GM12878 (cell line): ENCODE measurements around the gene DLG2. TPM values are rescaled to one million over a fixed set of nuclear protein-coding genes. Genes with fewer than 3 reads are reported as not detected.

Experiments
- ATAC-seq: fragments of 200-7000 bp; cut with Tn5 transposase; 3 replicates; pipeline ENCODE4 v1.9.1; 2020; ENCODE audit warnings: mild to moderate bottlenecking, moderate library complexity
- BruUV-seq: library from RNA; stranded (reverse); fragments of 400-500 nt; replicated peaks from 2 replicates; lab custom pipeline; 2021; lab: Mats Ljungman, UMichigan
- CTCF ChIA-PET: fragments of 300-600 bp; sonication (Branson Sonifier 250); formaldehyde crosslinking; extraction: SDS; loops from one replicate; lab custom pipeline; 2021; ENCODE audit warnings: inconsistent platforms; lab: Yijun Ruan, JAX
- POLR2A ChIA-PET: fragments of 350-600 bp; formaldehyde crosslinking; extraction: SDS; loops from one replicate; lab custom pipeline; 2021; ENCODE audit warnings: inconsistent platforms; lab: Charles Lee
- RAD21 ChIA-PET: fragments of 300-600 bp; sonication (Branson Sonifier 250); formaldehyde crosslinking; loops from one replicate; lab custom pipeline; 2023; ENCODE audit warnings: antibody characterized with exemption; ENCODE audit not compliant: unreplicated experiment; lab: Charles Lee
- SMC1A ChIA-PET: fragments of 300-600 bp; sonication (Branson Sonifier 250); formaldehyde crosslinking; loops from one replicate; lab custom pipeline; 2023; ENCODE audit not compliant: unreplicated experiment, uncharacterized antibody; lab: Charles Lee
- DNase-seq: peaks from one replicate; pipeline ENCODE4 v3.0.0-alpha.2; 2011; ENCODE audit warnings: low read depth, low spot score
- FAIRE-seq: peaks from 3 replicates; lab custom pipeline; 2011; peaks lifted over from hg19 to GRCh38; lab: Jason Lieb, UNC
- H2AFZ ChIP-seq: 2 replicates; pipeline ENCODE4 v1.6.0; 2011; ENCODE audit warnings: low read depth, low read length, control low read depth; ENCODE audit not compliant: control insufficient read depth
- H3K27ac ChIP-seq: 2 replicates; pipeline ENCODE4 v1.5.1; 2011; ENCODE audit warnings: control low read depth; ENCODE audit not compliant: control insufficient read depth, insufficient read depth
- H3K27me3 ChIP-seq, 2 experiments: replicated peaks in 1 of 2; 2 replicates each; pipeline versions ENCODE4 v1.6.0 to v1.6.1; 2011; ENCODE audit warnings: low read length in 1 of 2; ENCODE audit not compliant: control insufficient read depth in 2 of 2, insufficient read depth in 2 of 2
- H3K36me3 ChIP-seq, 2 experiments: 2 replicates each; pipeline ENCODE4 v1.5.1; 2011; ENCODE audit warnings: low read length in 1 of 2; ENCODE audit not compliant: control insufficient read depth in 2 of 2, insufficient read depth in 2 of 2
- H3K4me1 ChIP-seq: 2 replicates; pipeline ENCODE4 v1.6.1; 2011; ENCODE audit warnings: mild to moderate bottlenecking, low read length, moderate library complexity, mixed read lengths; ENCODE audit not compliant: control insufficient read depth, insufficient read depth
- H3K4me2 ChIP-seq: 2 replicates; pipeline ENCODE4 v1.6.0; 2011; ENCODE audit warnings: control low read depth; ENCODE audit not compliant: control insufficient read depth, insufficient read depth
- H3K4me3 ChIP-seq: fragments of 200-600 bp; sonication (generic); 2 replicates; pipeline ENCODE4 v1.5.1; 2016
- H3K79me2 ChIP-seq: 2 replicates; pipeline ENCODE4 v1.6.0; 2011; ENCODE audit warnings: low read length; ENCODE audit not compliant: control insufficient read depth, insufficient read depth
- H3K9ac ChIP-seq: 2 replicates; pipeline ENCODE4 v1.8.0; 2011; ENCODE audit warnings: low read length, control low read depth, mixed read lengths; ENCODE audit not compliant: control insufficient read depth, insufficient read depth
- H3K9me3 ChIP-seq: replicated peaks from 3 replicates; pipeline ENCODE4 v1.5.1; 2011; ENCODE audit warnings: mild to moderate bottlenecking, low read length; ENCODE audit not compliant: control insufficient read depth, insufficient read depth
- H4K20me1 ChIP-seq: 2 replicates; pipeline ENCODE4 v1.6.0; 2011; ENCODE audit not compliant: control insufficient read depth, insufficient read depth
- BCL11A ChIP-seq: IDR thresholded peaks from 2 replicates; pipeline ENCODE4 v1.6.1; 2011; ENCODE audit warnings: low read depth, low read length
- CBFB ChIP-seq: IDR thresholded peaks from 2 replicates; pipeline ENCODE4 v1.6.1; 2016; ENCODE audit warnings: antibody characterized with exemption, low read depth
- CBX3 ChIP-seq: fragments of 200-600 bp; sonication (generic); IDR thresholded peaks from 2 replicates; pipeline ENCODE4 v1.6.1; 2016; ENCODE audit warnings: low read depth, borderline replicate concordance
- E2F8 ChIP-seq: fragments of 450-650 bp; IDR thresholded peaks from 2 replicates; pipeline ENCODE4 v1.6.1; 2018; ENCODE audit warnings: mild to moderate bottlenecking, low read depth, moderate library complexity; ENCODE audit not compliant: partially characterized antibody
- E4F1 ChIP-seq: fragments of 450-650 bp; IDR thresholded peaks from 2 replicates; pipeline ENCODE4 v1.6.1; 2018; ENCODE audit warnings: borderline replicate concordance, mild to moderate bottlenecking; ENCODE audit not compliant: partially characterized antibody
- EGR1 ChIP-seq, 2 experiments: IDR thresholded peaks; 1 replicate in 1 of 2; 2 replicates in 1 of 2; pipeline ENCODE4 v1.6.1; 2011 to 2012; ENCODE audit warnings: low read depth in 2 of 2, low read length in 2 of 2, borderline replicate concordance in 1 of 2, mild to moderate bottlenecking in 1 of 2, moderate library complexity in 1 of 2
- EZH2 ChIP-seq: IDR thresholded peaks from 2 replicates; pipeline ENCODE4 v1.6.1; 2012; ENCODE audit warnings: low read depth, mild to moderate bottlenecking, control low read depth, inconsistent platforms, low read length, borderline replicate concordance; ENCODE audit not compliant: control insufficient read depth
- MTA2 ChIP-seq: fragments of 450-650 bp; IDR thresholded peaks from 2 replicates; pipeline ENCODE4 v1.6.1; 2016; ENCODE audit warnings: low read depth, mild to moderate bottlenecking, moderate library complexity
- PAX8 ChIP-seq: fragments of 450-650 bp; IDR thresholded peaks from 2 replicates; pipeline ENCODE4 v1.6.1; 2017; ENCODE audit warnings: mild to moderate bottlenecking, moderate library complexity
- POLR2A ChIP-seq: IDR thresholded peaks from 2 replicates; pipeline ENCODE4 v1.6.1; 2011; ENCODE audit warnings: low read depth, mild to moderate bottlenecking, low read length
- RAD51 ChIP-seq: fragments of 450-650 bp; IDR thresholded peaks from 2 replicates; pipeline ENCODE4 v1.6.1; 2016; ENCODE audit warnings: moderate library complexity, mild to moderate bottlenecking, inconsistent platforms
- RB1 ChIP-seq: fragments of 450-650 bp; formaldehyde crosslinking; IDR thresholded peaks from 2 replicates; pipeline ENCODE4 v1.6.1; 2017; ENCODE audit warnings: mild to moderate bottlenecking, borderline replicate concordance
- SPI1 ChIP-seq: IDR thresholded peaks from 2 replicates; pipeline ENCODE4 v1.6.1; 2011; ENCODE audit warnings: low read depth, mild to moderate bottlenecking, low read length, moderate library complexity, borderline replicate concordance; ENCODE audit not compliant: insufficient read depth
- SREBF1 ChIP-seq: IDR thresholded peaks from 2 replicates; pipeline ENCODE4 v1.6.1; 2012; ENCODE audit warnings: mild to moderate bottlenecking, low read length
- YY1 ChIP-seq: IDR thresholded peaks from 2 replicates; pipeline ENCODE4 v1.6.1; 2011; ENCODE audit warnings: low read depth, mild to moderate bottlenecking, low read length
- ZNF622 ChIP-seq: fragments of 450-650 bp; IDR thresholded peaks from 2 replicates; pipeline ENCODE4 v1.6.1; 2017; ENCODE audit warnings: mild to moderate bottlenecking, inconsistent platforms
- WGBS: methylation state at CpG from one replicate; pipeline ENCODE4 v1.1.6; 2016; ENCODE audit warnings: low lambda C conversion rate; ENCODE audit not compliant: insufficient replicate concordance, insufficient coverage; ENCODE audit errors: missing lambda C conversion rate; 5-methylcytosine and 5-hydroxymethylcytosine counted together
- in situ Hi-C: fragments of 300-500 bp; cut with MboI; formaldehyde crosslinking; loops from 9 replicates; pipeline ENCODE4 v1.14.3; 2018; ENCODE audit warnings: mixed read lengths
- intact Hi-C: fragments of 100-400 bp; cut with micrococcal nuclease; formaldehyde crosslinking; loops from one replicate; pipeline ENCODE4 v1.14.2; 2022; ENCODE audit not compliant: unreplicated experiment
- polyA plus RNA-seq, 11 experiments: library from polyadenylated mRNA; depleted of rRNA in 4 of 11; unstranded in 6 of 11; stranded (reverse) in 5 of 11; fragments of >200 nt; fragmentation: Nextera tagmentation in 4 of 11; fragmentation: Illumina TruSeq in 1 of 11; extraction: Ambion mirVana in 4 of 11; extraction: Trizol in 1 of 11; gene quantifications; 1 replicate in 1 of 11; 2 replicates in 10 of 11; pipeline versions ENCODE4 v1.2.1 to v1.2.3, GENCODE V29; 2011 to 2016; ENCODE audit warnings: inconsistent platforms in 2 of 11, missing spikeins in 2 of 11, low read depth in 1 of 11
- total RNA-seq, 4 experiments: library from RNA; depleted of rRNA in 3 of 4; stranded (reverse); fragments of >200 nt in 3 of 4; fragmentation: Illumina TruSeq in 1 of 4; extraction: Trizol in 1 of 4; gene quantifications; 2 replicates each; pipeline versions ENCODE4 v1.2.1 to v1.2.3, GENCODE V29; 2013 to 2021
- TF ChIP-seq, protein P1 (sequence below): IDR thresholded peaks from 2 replicates; pipeline ENCODE4 v1.6.1; 2012; ENCODE audit warnings: mild to moderate bottlenecking, low read depth, low read length

DLG2 gene
- total and polyA plus RNA-seq, 10 of the 15 experiments (the other 5 are each of a cell fraction or from before 2014, with no cell fraction given) = 0.09 to 0.98 (median 0.35) TPM

DNA sequence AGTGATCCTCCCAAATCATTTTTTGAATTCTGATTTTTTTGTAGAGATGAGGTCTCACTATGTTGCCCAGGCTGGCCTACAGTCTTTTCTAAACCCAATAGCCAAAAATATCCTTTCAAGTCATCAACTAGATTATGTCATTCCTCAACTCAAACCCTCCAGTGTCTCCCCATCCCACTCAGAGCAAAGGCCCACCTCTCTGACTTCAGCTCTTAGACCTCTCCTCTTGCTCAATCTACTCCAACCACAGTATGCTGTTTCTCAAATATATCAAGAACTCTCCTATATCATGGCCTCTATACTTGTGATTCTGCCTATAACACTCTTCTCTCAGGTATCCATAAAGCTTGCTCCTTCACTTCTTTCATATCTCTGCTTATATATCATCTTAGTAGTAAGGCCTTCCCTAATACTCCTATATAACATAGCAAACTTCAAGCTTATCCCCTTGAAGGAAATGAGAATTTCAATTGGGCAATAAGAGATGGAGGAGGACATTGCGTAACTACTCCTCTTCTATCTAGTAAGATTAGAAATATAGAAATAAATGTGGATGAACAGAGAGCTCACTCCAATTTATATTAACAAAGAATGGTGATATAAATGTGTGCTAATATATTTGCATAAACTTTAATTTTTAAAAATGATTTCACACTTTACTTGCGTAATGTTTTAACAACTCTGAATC, 24.5 kb downstream of the DLG2 start:
- ChIA-PET POLR2A (no interaction called here), SMC1A (interaction anchor here (0.6 kb wide), 1 partner anchor 1639 kb away, joined by 4 read pairs; no protein-coding TSS in a partner anchor), CTCF (no interaction called here), RAD21 (no interaction called here)
- Histone ChIP-seq H3K27ac (no peak overlapping the region), H3K4me3 (no peak overlapping the region), H2AFZ (no peak overlapping the region), H3K79me2 (no peaks in the 10 kb centered on the region), H3K4me2 (no peak overlapping the region), H3K9me3 (no peaks in the 10 kb centered on the region), H4K20me1 (no peaks in the 10 kb centered on the region), H3K36me3 (no peaks in the 10 kb centered on the region), H3K27me3 (no peaks in the 10 kb centered on the region), H3K9ac (no peak overlapping the region), H3K4me1 (no peaks in the 10 kb centered on the region)
- DNase-seq (no peak), ATAC-seq (no peak), FAIRE-seq (no peak)
- in situ Hi-C loops (no loop called here), intact Hi-C loops (no loop called here)
- WGBS = 94% methylated on average over 2 of the region's 2 CpGs
- BruUV-seq = no TSS peak
- no peak for TF ChIP-seq PAX8
- TF ChIP-seq E2F8 = no peak
- no peak for TF ChIP-seq POLR2A
- no peak for TF ChIP-seq MTA2
- no peak for TF ChIP-seq RB1
- no peak for TF ChIP-seq RAD51
- no peak for TF ChIP-seq E4F1
- no peak for TF ChIP-seq BCL11A
- TF ChIP-seq CBFB = no peak
- TF ChIP-seq CBX3 = no peak
- no peak for TF ChIP-seq EGR1 (IDR thresholded peaks at IDR 0.05; ENCODE audit: borderline replicate concordance in 1 of 2, low read depth in 2 of 2, low read length in 2 of 2)
- no peak for TF ChIP-seq EZH2
- TF ChIP-seq YY1 = no peak
- TF ChIP-seq ZNF622 = no peak
- TF ChIP-seq SPI1 = no peak
- TF ChIP-seq, protein P1, sequence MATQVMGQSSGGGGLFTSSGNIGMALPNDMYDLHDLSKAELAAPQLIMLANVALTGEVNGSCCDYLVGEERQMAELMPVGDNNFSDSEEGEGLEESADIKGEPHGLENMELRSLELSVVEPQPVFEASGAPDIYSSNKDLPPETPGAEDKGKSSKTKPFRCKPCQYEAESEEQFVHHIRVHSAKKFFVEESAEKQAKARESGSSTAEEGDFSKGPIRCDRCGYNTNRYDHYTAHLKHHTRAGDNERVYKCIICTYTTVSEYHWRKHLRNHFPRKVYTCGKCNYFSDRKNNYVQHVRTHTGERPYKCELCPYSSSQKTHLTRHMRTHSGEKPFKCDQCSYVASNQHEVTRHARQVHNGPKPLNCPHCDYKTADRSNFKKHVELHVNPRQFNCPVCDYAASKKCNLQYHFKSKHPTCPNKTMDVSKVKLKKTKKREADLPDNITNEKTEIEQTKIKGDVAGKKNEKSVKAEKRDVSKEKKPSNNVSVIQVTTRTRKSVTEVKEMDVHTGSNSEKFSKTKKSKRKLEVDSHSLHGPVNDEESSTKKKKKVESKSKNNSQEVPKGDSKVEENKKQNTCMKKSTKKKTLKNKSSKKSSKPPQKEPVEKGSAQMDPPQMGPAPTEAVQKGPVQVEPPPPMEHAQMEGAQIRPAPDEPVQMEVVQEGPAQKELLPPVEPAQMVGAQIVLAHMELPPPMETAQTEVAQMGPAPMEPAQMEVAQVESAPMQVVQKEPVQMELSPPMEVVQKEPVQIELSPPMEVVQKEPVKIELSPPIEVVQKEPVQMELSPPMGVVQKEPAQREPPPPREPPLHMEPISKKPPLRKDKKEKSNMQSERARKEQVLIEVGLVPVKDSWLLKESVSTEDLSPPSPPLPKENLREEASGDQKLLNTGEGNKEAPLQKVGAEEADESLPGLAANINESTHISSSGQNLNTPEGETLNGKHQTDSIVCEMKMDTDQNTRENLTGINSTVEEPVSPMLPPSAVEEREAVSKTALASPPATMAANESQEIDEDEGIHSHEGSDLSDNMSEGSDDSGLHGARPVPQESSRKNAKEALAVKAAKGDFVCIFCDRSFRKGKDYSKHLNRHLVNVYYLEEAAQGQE = no peak
- TF ChIP-seq SREBF1 = no peak
